HG02885 (cell line): Measurements from ENCODE around the gene DAPK1.

Experiments
- ATAC-seq: cut with Tn5 transposase; IDR thresholded peaks from one replicate; pipeline ENCODE4 v1.9.1; 2021; ENCODE audit warnings: mild to moderate bottlenecking; ENCODE audit not compliant: unreplicated experiment, poor library complexity

The DAPK1 gene

GRCh38 chr9:87748881-87749280 lies 251.2 kb downstream of the DAPK1 start:
- ATAC-seq = no peak

- no peak for ATAC-seq
Observed at GRCh38 chr9:87749335-87750035, 251.8 kb downstream of the DAPK1 start.

- no peak for ATAC-seq
Observed at GRCh38 chr9:87750726-87751125, 253.1 kb downstream of the DAPK1 start.

DNA sequence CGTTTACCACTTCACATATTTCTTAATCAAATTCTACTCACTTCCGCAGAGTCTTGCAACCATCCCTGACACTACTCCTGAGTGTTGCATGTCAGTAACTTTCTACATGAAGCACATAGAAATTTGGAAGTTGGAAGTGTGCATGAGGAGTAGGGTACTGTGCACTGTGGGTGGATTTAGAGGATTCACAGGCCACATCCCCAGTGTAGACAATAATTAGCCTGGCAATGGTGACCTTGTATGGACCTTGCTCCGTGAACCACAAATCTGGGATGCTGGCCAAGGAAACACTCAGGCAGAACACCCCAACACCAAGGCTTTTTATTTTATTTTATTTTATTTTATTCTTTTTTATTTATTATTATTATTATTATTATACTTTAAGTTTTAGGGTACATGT lies 253.8 kb downstream of the DAPK1 start:
- no peak for ATAC-seq

DNA sequence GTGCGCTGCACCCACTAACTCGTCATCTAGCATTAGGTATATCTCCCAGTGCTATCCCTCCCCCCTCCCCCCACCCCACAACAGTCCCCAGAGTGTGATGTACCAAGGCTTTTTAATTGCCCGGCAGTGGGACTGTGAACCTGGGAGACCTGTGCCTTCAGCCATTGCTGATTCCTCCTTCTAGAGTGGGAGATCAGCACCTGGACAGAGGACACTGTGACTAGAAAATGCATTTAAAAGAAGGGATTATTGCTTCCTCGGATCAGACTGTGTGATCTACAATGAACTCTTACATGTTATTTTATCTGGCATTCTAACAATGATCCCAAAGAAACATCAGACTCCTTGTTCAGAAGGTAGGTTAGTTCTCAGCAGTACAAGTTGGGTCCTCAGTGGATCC lies 254.2 kb downstream of the DAPK1 start:
- ATAC-seq = no peak

DNA sequence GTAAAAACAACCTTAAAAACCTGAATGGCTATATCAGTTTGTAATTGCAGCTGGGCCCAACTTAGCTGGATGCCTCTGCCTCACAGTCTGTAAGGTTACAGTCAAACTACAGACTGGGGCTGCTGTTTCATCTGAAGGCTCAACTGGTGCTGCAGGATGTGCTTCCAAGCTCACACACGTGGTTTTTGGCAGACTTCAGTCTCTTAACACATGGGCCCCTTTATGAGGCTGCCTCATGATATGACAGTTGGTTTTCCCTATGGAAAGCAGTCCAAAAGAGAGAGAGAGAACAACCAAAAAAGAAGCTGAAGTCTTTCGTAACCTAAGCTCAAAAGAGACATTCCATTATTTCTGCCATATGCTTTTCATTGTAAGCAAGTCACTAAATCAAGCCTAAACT lies 255.6 kb downstream of the DAPK1 start:
- ATAC-seq = no peak
